PFSK-1 (cell line): ENCODE measurements around the gene METTL21A.

Experiments
- POLR2AphosphoS5 ChIP-seq: IDR thresholded peaks from 2 replicates; pipeline ENCODE4 v1.6.1; 2012; ENCODE audit warnings: low read depth, mild to moderate bottlenecking, control low read depth, low read length, moderate library complexity
- TAF1 ChIP-seq: IDR thresholded peaks from 2 replicates; pipeline ENCODE4 v1.6.1; 2012; ENCODE audit warnings: low read length, control low read depth, borderline replicate concordance; ENCODE audit not compliant: insufficient read depth

- TF ChIP-seq TAF1, result no peak
- TF ChIP-seq POLR2AphosphoS5, result no peak
These were observed 7.6 kb upstream of the METTL21A start for GRCh38 chr2:207632575-207633493.
